Trophoblast cell (in vitro differentiated cells and primary cell): ENCODE measurements around the gene CRIP1.

Source experiments
- DNase-seq, 2 donors: peaks; one replicate each; pipeline ENCODE4 v3.0.0-alpha.2; 2016
- H2AFZ ChIP-seq: 2 replicates; pipeline ENCODE4 v1.6.1; 2013; ENCODE audit warnings: low read length, moderate library complexity, mild to moderate bottlenecking; ENCODE audit not compliant: insufficient read depth, poor library complexity
- H2AK5ac ChIP-seq: 2 replicates; pipeline ENCODE4 v1.6.1; 2013; ENCODE audit warnings: mild to moderate bottlenecking, low read length
- H2BK120ac ChIP-seq: 2 replicates; pipeline ENCODE4 v1.6.1; 2013; ENCODE audit warnings: low read length, mild to moderate bottlenecking, moderate library complexity; ENCODE audit not compliant: insufficient read depth, poor library complexity
- H2BK12ac ChIP-seq: 2 replicates; pipeline ENCODE4 v1.6.1; 2013; ENCODE audit warnings: mild to moderate bottlenecking, low read length, moderate library complexity
- H2BK5ac ChIP-seq: 2 replicates; pipeline ENCODE4 v1.6.1; 2013; ENCODE audit warnings: low read length, low read depth, moderate library complexity, mild to moderate bottlenecking; ENCODE audit not compliant: poor library complexity
- H3K14ac ChIP-seq: 2 replicates; pipeline ENCODE4 v1.6.1; 2013; ENCODE audit warnings: mild to moderate bottlenecking, low read length
- H3K18ac ChIP-seq: 2 replicates; pipeline ENCODE4 v1.6.1; 2013; ENCODE audit warnings: mild to moderate bottlenecking, low read length
- H3K23ac ChIP-seq: 2 replicates; pipeline ENCODE4 v1.6.1; 2013; ENCODE audit warnings: low read length
- H3K27ac ChIP-seq: 2 replicates; pipeline ENCODE4 v1.5.1; 2013; ENCODE audit warnings: low read depth, mild to moderate bottlenecking, inconsistent platforms, low read length, moderate library complexity
- H3K27me3 ChIP-seq: 2 replicates; pipeline ENCODE4 v1.6.1; 2013; ENCODE audit warnings: inconsistent platforms, mild to moderate bottlenecking, low read length, moderate library complexity; ENCODE audit not compliant: insufficient read depth
- H3K36me3 ChIP-seq, 2 experiments: 1 replicate in 1 of 2; 2 replicates in 1 of 2; pipeline ENCODE4 v1.6.1; 2013; ENCODE audit warnings: low read length in 2 of 2, mild to moderate bottlenecking in 2 of 2, moderate library complexity in 1 of 2; ENCODE audit not compliant: insufficient read depth in 2 of 2, control insufficient read depth in 1 of 2
- H3K4ac ChIP-seq: 2 replicates; pipeline ENCODE4 v1.6.1; 2013; ENCODE audit warnings: low read depth, mild to moderate bottlenecking, low read length, moderate library complexity
- H3K4me1 ChIP-seq, 2 experiments: 1 replicate in 1 of 2; 2 replicates in 1 of 2; pipeline ENCODE4 v1.6.1; 2013; ENCODE audit warnings: low read length in 2 of 2, mild to moderate bottlenecking in 2 of 2, moderate library complexity in 1 of 2; ENCODE audit not compliant: insufficient read depth in 2 of 2, control insufficient read depth in 1 of 2
- H3K4me2 ChIP-seq: 2 replicates; pipeline ENCODE4 v1.6.1; 2013; ENCODE audit warnings: inconsistent platforms, mild to moderate bottlenecking, low read length, moderate library complexity
- H3K4me3 ChIP-seq: 2 replicates; pipeline ENCODE4 v1.5.1; 2013; ENCODE audit warnings: mild to moderate bottlenecking, low read depth, low read length, inconsistent platforms
- H3K79me1 ChIP-seq: one replicate; pipeline ENCODE4 v1.6.1; 2013; ENCODE audit warnings: low read length
- H3K79me2 ChIP-seq: 2 replicates; pipeline ENCODE4 v1.6.1; 2013; ENCODE audit warnings: low read length, mild to moderate bottlenecking; ENCODE audit not compliant: control insufficient read depth, insufficient read depth, poor library complexity
- H3K9ac ChIP-seq: 2 replicates; pipeline ENCODE4 v1.6.1; 2013; ENCODE audit warnings: mild to moderate bottlenecking, low read length
- H3K9me3 ChIP-seq: 2 replicates; pipeline ENCODE4 v1.6.1; 2013; ENCODE audit warnings: low read depth, mild to moderate bottlenecking, control low read depth, inconsistent platforms, low read length; ENCODE audit not compliant: insufficient read depth
- H4K12ac ChIP-seq: 2 replicates; pipeline ENCODE4 v1.6.1; 2013; ENCODE audit warnings: low read depth, mild to moderate bottlenecking, low read length, moderate library complexity
- H4K8ac ChIP-seq: 2 replicates; pipeline ENCODE4 v1.6.1; 2013; ENCODE audit warnings: low read depth, mild to moderate bottlenecking, low read length, moderate library complexity
- H4K91ac ChIP-seq: one replicate; pipeline ENCODE4 v1.6.1; 2013; ENCODE audit warnings: low read depth, mild to moderate bottlenecking, low read length, moderate library complexity
- WGBS: extraction: QIAGEN DNeasy Blood & Tissue Kit; methylation state at CpG from one replicate; pipeline ENCODE4 v1.1.7; 2013; ENCODE audit warnings: missing lambda C conversion rate; ENCODE audit not compliant: insufficient read length, insufficient coverage; ENCODE audit errors: extremely low coverage; 5-methylcytosine and 5-hydroxymethylcytosine counted together

Gene CRIP1

GRCh38 chr14:105528586-105529318, 42.1 kb downstream of the CRIP1 start:
- Histone ChIP-seq H3K4me1 (no peaks in the 10 kb centered on the region), H3K14ac (no peak overlapping the region), H3K4me2 (no peak overlapping the region), H3K9ac (no peak overlapping the region), H3K23ac (no peak overlapping the region), H2AFZ (peak overlapping the region; percentile 18), H3K27ac (no peak overlapping the region), H3K18ac (no peak overlapping the region), H2BK12ac (no peak overlapping the region), H3K9me3 (peaks cover 60% of the 10 kb centered on the region), H3K79me1 (no peaks in the 10 kb centered on the region), H3K36me3 (no peaks in the 10 kb centered on the region), H2BK120ac (no peak overlapping the region), H4K12ac (no peak overlapping the region), H2BK5ac (no peak overlapping the region), H3K79me2 (no peaks in the 10 kb centered on the region), H4K8ac (no peak overlapping the region), H3K4ac (no peak overlapping the region), H2AK5ac (no peak overlapping the region), H4K91ac (no peak overlapping the region), H3K4me3 (no peak overlapping the region), H3K27me3 (peaks cover 21% of the 10 kb centered on the region)
- peak in 1 of 2 donors; percentile 75 for DNase-seq
- WGBS, result no CpG with 5 or more reads among the region's 89 CpGs

- Histone ChIP-seq H3K79me2 (no peaks in the 10 kb centered on the region), H3K4me3 (no peak overlapping the region), H3K23ac (no peak overlapping the region), H3K9me3 (peaks cover 63% of the 10 kb centered on the region), H3K18ac (no peak overlapping the region), H2AFZ (no peak overlapping the region), H4K91ac (no peak overlapping the region), H4K8ac (no peak overlapping the region), H2BK12ac (no peak overlapping the region), H3K9ac (no peak overlapping the region), H3K27me3 (peaks cover 21% of the 10 kb centered on the region), H2AK5ac (no peak overlapping the region), H3K4ac (no peak overlapping the region), H3K4me1 (no peaks in the 10 kb centered on the region), H2BK120ac (no peak overlapping the region), H3K27ac (no peak overlapping the region), H3K36me3 (no peaks in the 10 kb centered on the region), H3K14ac (no peak overlapping the region), H4K12ac (no peak overlapping the region), H3K4me2 (no peak overlapping the region), H2BK5ac (no peak overlapping the region), H3K79me1 (no peaks in the 10 kb centered on the region)
- peak in 1 of 2 donors; percentile 50 for DNase-seq
- WGBS, result no CpG with 5 or more reads among the region's 24 CpGs
These were observed 42.6 kb downstream of the CRIP1 start for GRCh38 chr14:105529319-105529568.

- H3K14ac ChIP-seq, result no peak overlapping the region
- H3K27ac ChIP-seq, result no peak overlapping the region
- no peaks in the 10 kb centered on the region for H3K4me1 ChIP-seq
- no peaks in the 10 kb centered on the region for H3K36me3 ChIP-seq
- WGBS, result no CpG with 5 or more reads among the region's 63 CpGs
- no peak overlapping the region for H2AFZ ChIP-seq
- no peak overlapping the region for H3K4me3 ChIP-seq
- H3K9me3 ChIP-seq, result peaks cover 68% of the 10 kb centered on the region
- no peak overlapping the region for H3K18ac ChIP-seq
- no peak overlapping the region for H2AK5ac ChIP-seq
- no peak overlapping the region for H3K4ac ChIP-seq
- H2BK120ac ChIP-seq, result no peak overlapping the region
- H3K79me1 ChIP-seq, result no peaks in the 10 kb centered on the region
- H3K23ac ChIP-seq, result no peak overlapping the region
- H2BK12ac ChIP-seq, result no peak overlapping the region
- H4K91ac ChIP-seq, result no peak overlapping the region
- DNase-seq, result no peak
- peaks cover 21% of the 10 kb centered on the region for H3K27me3 ChIP-seq
- no peak overlapping the region for H2BK5ac ChIP-seq
- H4K12ac ChIP-seq, result no peak overlapping the region
- H3K79me2 ChIP-seq, result no peaks in the 10 kb centered on the region
- no peak overlapping the region for H3K9ac ChIP-seq
- H4K8ac ChIP-seq, result no peak overlapping the region
- H3K4me2 ChIP-seq, result no peak overlapping the region
These were observed 43.0 kb downstream of the CRIP1 start for GRCh38 chr14:105529569-105530284.

DNA sequence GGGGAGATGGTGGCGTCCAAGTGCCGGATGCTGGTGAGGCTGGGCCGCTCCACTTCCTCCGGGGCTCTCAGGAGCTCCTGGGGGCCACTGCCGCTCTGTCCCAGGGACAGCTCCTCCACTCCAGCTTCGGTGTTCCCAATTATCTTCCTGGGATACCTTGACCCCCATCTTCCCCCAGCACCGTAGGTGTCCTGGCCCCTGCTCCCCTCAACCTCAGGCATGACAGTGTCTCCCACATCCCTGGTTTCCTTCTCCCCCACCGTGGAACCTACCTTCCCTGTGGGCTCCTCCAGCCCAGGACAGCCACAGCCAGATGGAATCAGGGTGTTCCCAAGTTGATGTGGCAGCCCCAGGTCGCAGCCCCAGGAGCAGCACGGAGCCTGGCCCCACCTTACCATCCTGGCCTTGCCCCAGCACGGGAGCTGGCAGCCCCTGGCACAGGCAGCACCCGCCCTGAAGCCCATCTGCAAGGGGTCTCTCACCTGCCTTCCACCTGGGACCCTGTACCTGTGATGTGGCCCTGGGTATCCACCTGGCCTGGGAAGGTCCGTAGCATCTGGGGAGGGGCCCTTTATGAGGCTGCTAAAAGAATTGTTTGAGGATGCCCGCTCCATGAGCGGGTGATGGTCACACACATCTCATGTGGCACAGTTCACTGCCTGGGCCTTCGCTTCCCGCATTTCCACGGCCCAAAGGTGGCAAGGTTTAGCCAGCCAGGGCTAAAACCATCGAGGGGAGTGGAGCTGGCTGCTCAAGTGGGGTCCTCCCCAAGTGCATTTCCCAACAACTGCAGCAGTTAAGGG, 43.8 kb downstream of the CRIP1 start:
- H3K14ac ChIP-seq, result no peak overlapping the region
- no peak overlapping the region for H2BK120ac ChIP-seq
- H4K91ac ChIP-seq, result no peak overlapping the region
- H3K27me3 ChIP-seq, result peaks cover 18% of the 10 kb centered on the region
- no peak overlapping the region for H3K27ac ChIP-seq
- H3K4me3 ChIP-seq, result no peak overlapping the region
- no peaks in the 10 kb centered on the region for H3K36me3 ChIP-seq
- H3K9ac ChIP-seq, result no peak overlapping the region
- no peak overlapping the region for H2AFZ ChIP-seq
- no peak overlapping the region for H3K4me2 ChIP-seq
- no peak overlapping the region for H4K8ac ChIP-seq
- H2BK5ac ChIP-seq, result no peak overlapping the region
- H3K79me2 ChIP-seq, result no peaks in the 10 kb centered on the region
- no peaks in the 10 kb centered on the region for H3K79me1 ChIP-seq
- H3K9me3 ChIP-seq, result peaks cover 70% of the 10 kb centered on the region
- H2AK5ac ChIP-seq, result no peak overlapping the region
- no peaks in the 10 kb centered on the region for H3K4me1 ChIP-seq
- no peak overlapping the region for H4K12ac ChIP-seq
- DNase-seq, result no peak
- H2BK12ac ChIP-seq, result no peak overlapping the region
- no peak overlapping the region for H3K23ac ChIP-seq
- no peak overlapping the region for H3K18ac ChIP-seq
- no CpG with 5 or more reads among the region's 19 CpGs for WGBS
- H3K4ac ChIP-seq, result no peak overlapping the region
